Heart left ventricle (tissue), 16 donors: ENCODE results near the gene BCAS1. TPM values are rescaled to one million over a fixed set of nuclear protein-coding genes. Genes with fewer than 3 reads are reported as not detected.
A peak's percentile ranks its signal among the peaks of the same experiment; 100 is the strongest.

ENCODE experiments used
- ATAC-seq, 4 donors: fragments of 200-7000 bp; cut with Tn5 transposase; one replicate each; pipeline ENCODE4 v1.9.1; 2020 to 2022; ENCODE audit warnings: moderate library complexity in 4 of 4, mild to moderate bottlenecking in 3 of 4, moderate number of reproducible peaks in 1 of 4
- DNase-seq, 5 donors: peaks; one replicate each; pipeline ENCODE4 v3.0.0-alpha.2; 2020
- H3K27ac ChIP-seq, 12 donors: fragments of 200-600 bp; sonication (generic) in 4 of 12; one replicate each; pipeline versions ENCODE4 v1.5.0 to v1.8.0; 2016 to 2022; ENCODE audit warnings: mild to moderate bottlenecking in 2 of 12
- H3K27me3 ChIP-seq, 9 donors: fragments of 200-600 bp; sonication (generic) in 2 of 9; one replicate each; pipeline versions ENCODE4 v1.5.1 to v1.8.0; 2016 to 2022; ENCODE audit warnings: mild to moderate bottlenecking in 3 of 9
- H3K36me3 ChIP-seq, 9 donors: fragments of 200-600 bp; sonication (generic) in 2 of 9; one replicate each; pipeline versions ENCODE4 v1.5.0 to v1.8.0; 2018 to 2022; ENCODE audit warnings: mild to moderate bottlenecking in 2 of 9
- H3K4me1 ChIP-seq, 12 donors: fragments of 200-600 bp; sonication (generic) in 4 of 12; one replicate each; pipeline versions ENCODE4 v1.5.0 to v1.8.0; 2016 to 2022; ENCODE audit warnings: mild to moderate bottlenecking in 3 of 12
- H3K4me3 ChIP-seq, 12 donors: fragments of 200-600 bp; sonication (generic) in 4 of 12; one replicate each; pipeline versions ENCODE4 v1.5.0 to v1.8.0; 2017 to 2022; ENCODE audit warnings: mild to moderate bottlenecking in 9 of 12, moderate library complexity in 4 of 12
- H3K9me3 ChIP-seq, 12 donors: fragments of 200-600 bp; sonication (generic) in 4 of 12; one replicate each; pipeline versions ENCODE4 v1.5.0 to v1.8.0; 2016 to 2022; ENCODE audit warnings: mild to moderate bottlenecking in 1 of 12
- CTCF ChIP-seq, 12 donors: fragments of 200-600 bp; sonication (generic) in 4 of 12; IDR thresholded peaks; one replicate each; pipeline versions ENCODE4 v1.5.0 to v1.8.0; 2018 to 2022; ENCODE audit warnings: antibody characterized with exemption in 12 of 12, mild to moderate bottlenecking in 5 of 12
- POLR2A ChIP-seq, 2 donors: fragments of 450-650 bp; IDR thresholded peaks; one replicate each; pipeline ENCODE4 v1.6.1; 2017; ENCODE audit warnings: antibody characterized with exemption in 2 of 2, mild to moderate bottlenecking in 2 of 2, moderate library complexity in 2 of 2
- WGBS, 4 donors: extraction: QIAGEN DNeasy Blood & Tissue Kit in 2 of 4; methylation state at CpG; one replicate each; pipeline versions ENCODE4 v1.1.5 to v1.1.7; 2013 to 2018; 5-methylcytosine and 5-hydroxymethylcytosine counted together
- intact Hi-C, 10 donors: fragments of 100-400 bp; cut with DNase I; formaldehyde crosslinking; loops; one replicate each; pipeline versions ENCODE4 v1.11.1 to v1.14.2; 2022
- polyA plus RNA-seq, 2 donors: library from polyadenylated mRNA; stranded (reverse); fragments of 200-250 nt; gene quantifications; one replicate each; pipeline ENCODE4 v1.2.3, GENCODE V29; 2013
- total RNA-seq, 9 donors: library from RNA; depleted of rRNA in 2 of 9; stranded (reverse); fragments of >200 nt in 2 of 9; fragmentation: NEBNext Ultra II Directional in 3 of 9; extraction: Animal tissue kit (Norgen Biotek cat#: 25700) in 3 of 9; gene quantifications; one replicate each; pipeline versions ENCODE4 v1.1.0 to v1.2.4, GENCODE V29; 2016 to 2023
- donor health status: ischemic (EF 13 %, LVEDD 7.1; RV severe dilation, severe dysfunction).
- donor health status: healthy with polysubstance abuse.
- donor health status: DM: no; HTN: yes; CAD: no.
- donor health status: DM: no; HTN: no; CAD: no.
- donor health status: ischemic (EF 25% LVEDD 6.9; RV normal size, moderate dysfunction).
- donor health status: ischemic (EF 25% LVEDD 5.7; RV mildly dilated, moderate dysfunction).
- donor health status: healthy.
- donor health status: DM: yes; HTN: yes; CAD: no.
- donor health status: ischemic (EF 35%, LVEDD 5.7; RV mildly dilated, moderate dysfunction).
- donor health status: nonischemic (EF 11% LVEDD 7.7; RV severe dilation, severe dysfunction).
- donor health status: DM: yes; HTN: yes; CAD: no.
- donor health status: PGD.
- donor health status: ischemic (EF 29% LVEDD 5.4; RV normal size, mild dysfunction).
- donor health status: nonischemic (EF 23%, LVEDD 6.1; RV moderate dilation, normal function).

BCAS1 gene
- total and polyA plus RNA-seq, 11 donors, result not detected

- intact Hi-C loops, result loop anchor here in 8 of 10 donors (2.0 to 10.0 kb wide), 9 partner anchors 17 to 340 kb away; no protein-coding TSS in a partner anchor
- Histone ChIP-seq H3K9me3 (no peaks in the 10 kb centered on the region), H3K4me3 (no peak overlapping the region), H3K27ac (peak overlapping the region; percentile 14 to 94 (median 88)), H3K36me3 (no peaks in the 10 kb centered on the region), H3K27me3 (no peaks in the 10 kb centered on the region), H3K4me1 (peaks cover 0 to 56% (median 29%) of the 10 kb centered on the region in 12 donors)
- 16 to 23% (median 20%) methylated on average over 10 of the region's 10 CpGs for WGBS, 4 donors
- TF ChIP-seq CTCF (IDR thresholded peaks at IDR 0.05) (no peak), POLR2A (IDR thresholded peaks at IDR 0.05) (peak in 1 of 2 donors; percentile 28)
- peak in 4 of 5 donors; percentile 57 to 73 (median 62) for DNase-seq
- ATAC-seq, result peak; percentile 18 to 66 (median 60)
Observed at GRCh38 chr20:53917145-53918019, 153.0 kb downstream of the BCAS1 start.

- no peak for TF ChIP-seq CTCF (IDR thresholded peaks at IDR 0.05)
- no peaks in the 10 kb centered on the region for H3K36me3 ChIP-seq
- H3K27ac ChIP-seq, result peak overlapping the region; percentile 14 to 94 (median 88)
- intact Hi-C loops, result loop anchor here in 8 of 10 donors (1.0 to 10.0 kb wide), 10 partner anchors 19 to 339 kb away; no protein-coding TSS in a partner anchor
- ATAC-seq, result peak in 2 of 4 donors; percentile 3
- peaks cover 0 to 43% (median 29%) of the 10 kb centered on the region in 12 donors for H3K4me1 ChIP-seq
- WGBS, 4 donors, result 68 to 85% (median 70%) methylated on average over 2 of the region's 2 CpGs
- H3K4me3 ChIP-seq, result peak overlapping the region in 9 of 12 donors; percentile 56 to 80 (median 69)
- no peak for DNase-seq
- H3K27me3 ChIP-seq, result no peaks in the 10 kb centered on the region
- no peaks in the 10 kb centered on the region for H3K9me3 ChIP-seq
Observed at GRCh38 chr20:53916173-53916512, 154.3 kb downstream of the BCAS1 start.

GRCh38 chr20:53915446-53916172, 154.8 kb downstream of the BCAS1 start:
- TF ChIP-seq CTCF (IDR thresholded peaks at IDR 0.05) (peak; percentile 79 to 98 (median 88)), POLR2A (IDR thresholded peaks at IDR 0.05) (no peak)
- Histone ChIP-seq H3K27ac (peak overlapping the region; percentile 79 to 94 (median 88)), H3K36me3 (no peaks in the 10 kb centered on the region), H3K9me3 (no peaks in the 10 kb centered on the region), H3K4me1 (peaks cover 0 to 46% (median 29%) of the 10 kb centered on the region in 12 donors), H3K27me3 (no peaks in the 10 kb centered on the region), H3K4me3 (peak overlapping the region; percentile 53 to 80 (median 66))
- ATAC-seq, result peak; percentile 86 to 92 (median 90)
- DNase-seq, result peak; percentile 94 to 97 (median 95)
- intact Hi-C loops, result loop anchor here (1.0 to 10.0 kb wide), 12 partner anchors 19 to 338 kb away; no protein-coding TSS in a partner anchor
- WGBS, 4 donors, result 0 to 2% (median 1%) methylated on average over 24 of the region's 24 CpGs
